ENCODE results near the gene EBF3.

EBF3 gene

DNA sequence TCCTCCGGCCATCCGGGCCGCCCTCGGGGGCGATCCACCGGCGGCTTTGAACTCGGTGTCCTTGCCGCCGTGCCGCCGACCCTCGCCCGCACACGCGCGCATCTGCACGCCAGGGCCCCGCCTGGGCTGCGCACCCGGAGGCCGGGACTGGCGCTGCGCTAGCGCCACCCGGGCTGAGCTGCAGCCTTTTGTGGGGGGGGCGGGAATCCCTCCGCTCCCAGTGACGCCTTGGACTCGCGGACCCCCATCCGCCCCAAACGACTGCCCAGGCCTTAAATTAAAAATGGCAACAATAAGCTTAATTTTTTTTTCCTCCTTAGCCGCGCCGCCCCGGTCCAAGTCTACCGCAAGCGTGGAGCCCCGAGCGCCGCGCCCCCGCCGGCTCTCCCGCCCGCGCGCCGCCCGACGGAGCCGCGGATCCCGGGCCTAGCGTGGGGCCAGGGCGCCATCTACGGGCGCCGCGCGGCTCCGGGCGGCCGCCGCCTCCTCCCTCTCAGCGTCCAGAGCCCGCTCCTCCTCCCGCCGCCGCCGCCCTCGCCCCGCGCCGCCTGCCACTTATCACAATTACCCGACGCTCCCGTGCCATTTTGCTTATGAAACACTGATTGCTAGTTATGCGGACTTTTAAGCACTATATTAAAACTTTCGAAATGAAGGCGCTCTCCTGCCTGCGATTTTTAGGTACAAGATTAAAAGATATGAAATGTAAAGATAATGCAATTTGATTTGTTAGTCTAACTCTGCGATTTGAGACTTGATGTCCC, 7.5 kb upstream of the EBF3 start:
- peak; percentile 71 for DNase-seq

GRCh38 chr10:129970465-129971364, 6.6 kb upstream of the EBF3 start:
- peak; percentile 28 for DNase-seq

- DNase-seq: no peak
Observed at GRCh38 chr10:129969911-129970464, 5.9 kb upstream of the EBF3 start.

- peak; percentile 20 for DNase-seq
Observed at GRCh38 chr10:129969184-129969910, 5.3 kb upstream of the EBF3 start.

- peak; percentile 77 for DNase-seq
Observed at GRCh38 chr10:129968853-129969183, 4.7 kb upstream of the EBF3 start.

GRCh38 chr10:129968020-129968852, 4.2 kb upstream of the EBF3 start:
- DNase-seq: no peak

GRCh38 chr10:129967579-129968019, 3.5 kb upstream of the EBF3 start:
- no peak for DNase-seq

GRCh38 chr10:129966889-129967578, 3.0 kb upstream of the EBF3 start:
- DNase-seq: no peak

GRCh38 chr10:129966370-129966888, 2.4 kb upstream of the EBF3 start:
- no peak for DNase-seq

DNA sequence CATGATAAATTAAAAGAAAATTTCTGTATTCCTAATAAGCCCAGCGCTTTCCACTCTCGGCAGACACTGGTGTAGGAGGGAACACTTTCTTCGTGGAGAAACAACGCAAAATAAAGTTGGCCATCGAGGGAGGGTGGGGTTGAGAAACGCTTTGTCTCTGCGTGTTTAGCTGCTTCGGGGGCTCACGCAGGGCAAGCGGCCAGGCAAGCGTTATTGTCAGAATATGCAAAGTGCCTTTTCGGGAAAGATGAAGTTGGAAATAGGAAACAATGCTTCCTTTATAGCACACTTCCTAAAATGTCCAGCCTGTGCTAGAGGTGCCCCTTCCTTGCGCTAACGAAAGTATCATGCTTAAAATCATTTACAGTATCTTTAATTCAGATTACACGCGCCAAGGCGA, 1.9 kb upstream of the EBF3 start:
- no peak for DNase-seq

GRCh38 chr10:129965425-129965808, 1.3 kb upstream of the EBF3 start:
- no peak for DNase-seq

- DNase-seq: no peak
Observed at GRCh38 chr10:129964611-129965424, 744 bp upstream of the EBF3 start.

- peak; percentile 29 for DNase-seq
Observed at GRCh38 chr10:129962872-129963640, 1.0 kb downstream of the EBF3 start.

DNA sequence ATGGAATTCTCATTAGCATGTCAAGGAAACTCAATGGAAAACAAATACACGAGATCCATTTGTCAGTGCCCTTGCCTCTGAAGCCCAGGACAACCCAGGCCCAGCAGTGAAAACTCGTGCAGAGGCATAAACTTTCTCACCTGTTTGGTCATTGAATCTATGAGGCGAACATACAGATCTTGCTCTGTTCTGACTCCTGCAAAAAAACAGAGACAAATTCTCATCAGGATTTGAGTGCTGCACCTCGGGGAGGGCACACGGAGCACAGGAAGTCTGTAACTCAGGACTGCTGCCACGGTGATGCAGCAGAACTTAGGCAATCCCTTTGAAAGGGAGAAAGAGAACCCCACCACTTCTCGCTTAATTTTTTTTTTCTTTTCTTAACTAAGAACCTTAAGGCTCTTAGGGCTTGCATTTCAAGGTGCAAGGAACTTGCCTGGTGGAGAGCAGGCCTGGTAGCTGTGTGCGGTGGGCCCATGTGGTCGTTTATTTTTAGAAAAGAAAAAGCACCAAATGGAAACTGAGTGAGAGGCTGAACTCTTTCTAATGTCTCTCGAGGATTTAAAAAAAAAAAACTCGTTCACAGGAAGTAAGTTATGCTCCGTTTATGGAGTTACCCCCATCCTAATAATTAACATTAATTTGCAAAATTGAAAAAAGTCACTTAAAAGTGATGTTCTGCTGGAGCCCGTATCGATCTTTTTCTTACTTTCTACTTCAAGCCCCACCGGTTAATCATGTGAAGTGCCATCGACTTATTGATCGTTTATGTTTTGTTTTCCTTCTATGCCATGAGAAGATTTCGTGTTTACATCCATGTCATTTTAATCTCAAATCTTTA, 1.8 kb downstream of the EBF3 start:
- no peak for DNase-seq

GRCh38 chr10:129961157-129961701, 2.8 kb downstream of the EBF3 start:
- DNase-seq: no peak

DNA sequence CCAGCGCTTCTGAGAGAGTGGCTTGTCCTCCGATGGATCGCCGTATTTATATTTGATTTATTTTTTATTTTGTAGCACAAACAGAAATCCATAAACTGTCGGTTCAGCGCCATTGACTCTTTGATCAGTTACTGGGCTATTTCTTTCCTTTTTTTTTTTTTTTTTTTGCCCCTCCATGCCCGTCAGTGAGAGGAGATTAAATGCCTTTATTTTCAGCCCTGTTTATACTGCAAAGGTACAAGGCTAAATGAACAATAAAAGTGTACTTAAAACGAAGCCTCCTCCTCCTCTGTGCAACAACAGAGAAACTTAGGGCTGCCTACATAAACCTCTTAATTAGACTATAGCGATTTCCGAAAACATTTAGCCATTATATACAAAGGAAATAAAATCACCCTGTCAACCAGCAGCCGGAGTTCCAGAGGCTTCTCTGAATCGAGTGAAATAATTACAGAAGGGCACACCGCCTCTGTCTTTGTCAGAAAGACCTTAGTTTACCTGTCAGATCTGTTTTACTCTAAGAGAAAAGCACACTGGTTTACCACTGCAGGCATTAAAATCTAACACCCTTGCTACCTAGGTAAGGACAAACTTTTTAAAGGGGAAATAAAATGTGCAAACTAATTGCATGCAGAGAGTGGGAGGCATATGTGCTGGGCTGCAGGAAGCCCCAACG, 3.5 kb downstream of the EBF3 start:
- DNase-seq: no peak

All from activated CD4-positive, alpha-beta T cell treated with anti-CD3 and anti-CD28 coated beads for 48 hours (primary cell).